DMS114 treated with DMSO at 0.1 percent for 48 hours (cell line): Measurements from ENCODE around the gene UBP1.
"Not testable (repeated sequence)": the region's sequence is repeated elsewhere in the genome, so short reads cannot be mapped to it uniquely, and the experiment has no call there.

Experiments used
- DNase-seq: peaks from one replicate; lab custom pipeline; 2025; ENCODE audit not compliant: unreplicated experiment; lab: John Stamatoyannopoulos, UW

Gene UBP1

DNA sequence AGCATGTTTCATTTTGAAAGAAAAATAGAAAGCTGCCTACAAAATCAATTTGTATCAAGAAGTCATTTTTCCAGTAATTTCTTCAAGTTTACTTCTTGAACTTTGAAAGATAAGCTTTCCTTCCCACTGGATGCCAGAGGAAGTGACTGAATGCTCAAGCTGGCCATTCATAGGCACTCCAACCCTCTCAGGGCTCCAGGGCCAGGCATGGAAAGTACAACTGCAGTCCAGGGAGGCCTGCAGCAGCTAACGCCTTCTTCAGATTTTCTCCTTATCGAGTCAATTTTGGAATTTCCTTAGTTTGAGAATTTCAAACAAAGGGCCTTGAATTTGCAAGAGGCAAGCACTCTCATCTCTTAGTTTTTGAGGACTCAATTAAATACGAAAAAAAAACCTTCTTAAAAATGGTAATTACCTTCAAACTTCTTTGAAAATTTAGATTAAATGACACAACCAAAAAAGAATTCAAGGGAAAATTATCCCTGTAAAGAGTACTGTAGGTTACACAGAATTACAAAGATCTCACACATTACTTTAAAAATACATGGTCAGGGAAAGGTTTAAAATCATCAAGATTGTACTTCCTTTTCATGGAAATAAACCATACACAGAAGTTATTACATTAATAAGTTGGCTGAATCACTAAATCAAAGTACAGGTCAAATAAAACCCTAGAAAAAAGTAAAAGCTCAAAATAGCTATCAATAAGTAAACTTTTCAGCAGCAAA is 2.5 kb downstream of the UBP1 start:
- DNase-seq: no peak

DNA sequence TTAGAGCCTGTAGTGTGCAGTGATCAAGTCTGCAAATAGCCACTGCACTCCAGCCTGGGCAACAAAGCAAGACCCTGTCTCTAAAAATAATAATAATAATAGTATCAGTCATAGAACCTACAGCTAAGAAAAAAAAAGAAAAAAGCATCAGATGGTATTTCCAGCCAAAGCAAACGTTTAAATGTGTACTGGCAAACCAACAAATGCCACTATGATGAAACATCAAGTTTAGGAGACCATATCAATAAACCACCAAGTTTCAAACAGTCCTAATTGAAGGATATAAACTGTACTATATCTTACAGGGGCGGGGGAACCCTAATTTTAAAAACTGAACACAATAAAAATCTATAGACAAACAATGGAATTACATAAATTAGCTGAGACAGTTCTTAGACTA is 6.4 kb downstream of the UBP1 start:
- DNase-seq: no peak

DNA sequence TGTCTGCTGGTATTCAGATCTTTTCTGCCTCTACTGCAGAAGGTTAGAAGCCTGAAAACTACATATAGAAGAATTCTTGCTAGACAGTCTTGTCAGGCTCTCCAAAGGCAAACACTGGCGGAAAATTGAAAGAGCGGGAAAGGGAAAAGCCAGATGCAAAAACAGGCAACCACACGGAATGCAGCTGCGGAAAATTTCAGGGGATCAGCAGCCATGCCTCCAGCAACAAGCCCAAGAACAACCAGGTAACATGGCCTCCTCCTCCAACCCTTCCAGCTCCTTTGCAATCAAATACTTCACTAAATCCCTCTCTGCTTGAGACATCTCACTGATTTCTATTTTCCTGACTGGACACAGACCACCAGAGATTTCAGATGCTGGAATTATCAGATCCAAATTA is 9.6 kb downstream of the UBP1 start:
- DNase-seq: no peak

DNA sequence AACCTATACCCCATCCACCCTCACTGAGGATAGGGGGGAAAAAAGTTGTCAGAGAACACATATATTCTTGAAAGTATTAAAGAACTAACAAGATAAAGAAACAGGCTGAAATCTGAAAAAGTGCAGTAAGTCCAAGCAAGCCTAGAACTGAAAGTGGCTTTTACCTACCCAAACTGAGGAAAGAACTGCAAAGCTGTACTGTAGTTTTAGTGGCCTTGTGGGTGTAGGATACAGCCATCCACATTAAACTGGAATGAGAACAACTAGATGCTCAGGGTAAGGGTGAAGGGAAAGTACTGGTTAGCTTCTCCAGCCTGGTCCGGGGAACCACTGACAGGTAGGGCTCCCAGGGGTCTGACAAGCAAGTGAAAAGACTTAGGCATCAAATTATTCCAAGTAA is 10.1 kb downstream of the UBP1 start:
- DNase-seq: no peak

DNA sequence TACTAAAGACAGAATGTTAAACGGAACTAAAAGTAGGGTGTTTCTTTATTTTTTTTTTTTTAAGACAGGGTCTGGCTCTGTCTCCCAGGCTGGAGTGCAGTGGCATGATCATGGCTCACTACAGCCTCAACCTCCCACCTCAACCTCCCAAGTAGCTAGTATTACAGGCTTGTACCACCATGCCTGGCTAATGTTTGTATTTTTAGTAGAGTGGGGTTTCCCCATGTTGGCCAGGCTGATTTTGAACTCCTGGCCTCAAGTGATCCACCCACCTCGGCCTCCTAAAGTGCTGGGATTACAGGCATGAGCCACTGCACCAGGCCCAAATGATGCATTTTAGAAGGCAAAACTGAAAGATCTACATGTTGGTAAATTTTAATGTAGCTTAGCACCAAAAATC is 10.9 kb downstream of the UBP1 start:
- DNase-seq: not testable (repeated sequence)

DNA sequence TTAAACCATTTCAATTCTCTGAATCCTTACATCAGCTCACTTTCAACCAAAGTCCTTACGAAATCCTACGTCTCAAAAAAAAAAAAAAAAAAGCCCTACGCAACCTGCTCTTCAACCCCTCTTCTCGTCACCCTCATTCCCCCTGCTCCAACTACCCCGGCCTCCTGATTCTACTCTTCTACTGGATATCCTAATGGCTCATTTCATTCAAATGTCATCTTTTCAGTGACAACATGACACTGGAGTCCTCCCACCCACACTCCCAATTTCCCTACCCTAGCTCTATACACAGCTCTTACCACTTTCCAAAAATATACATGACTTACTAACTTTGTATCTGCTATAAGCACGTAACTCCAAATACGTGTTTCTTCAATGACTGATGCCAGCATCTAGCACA is 11.5 kb downstream of the UBP1 start:
- no peak for DNase-seq

DNA sequence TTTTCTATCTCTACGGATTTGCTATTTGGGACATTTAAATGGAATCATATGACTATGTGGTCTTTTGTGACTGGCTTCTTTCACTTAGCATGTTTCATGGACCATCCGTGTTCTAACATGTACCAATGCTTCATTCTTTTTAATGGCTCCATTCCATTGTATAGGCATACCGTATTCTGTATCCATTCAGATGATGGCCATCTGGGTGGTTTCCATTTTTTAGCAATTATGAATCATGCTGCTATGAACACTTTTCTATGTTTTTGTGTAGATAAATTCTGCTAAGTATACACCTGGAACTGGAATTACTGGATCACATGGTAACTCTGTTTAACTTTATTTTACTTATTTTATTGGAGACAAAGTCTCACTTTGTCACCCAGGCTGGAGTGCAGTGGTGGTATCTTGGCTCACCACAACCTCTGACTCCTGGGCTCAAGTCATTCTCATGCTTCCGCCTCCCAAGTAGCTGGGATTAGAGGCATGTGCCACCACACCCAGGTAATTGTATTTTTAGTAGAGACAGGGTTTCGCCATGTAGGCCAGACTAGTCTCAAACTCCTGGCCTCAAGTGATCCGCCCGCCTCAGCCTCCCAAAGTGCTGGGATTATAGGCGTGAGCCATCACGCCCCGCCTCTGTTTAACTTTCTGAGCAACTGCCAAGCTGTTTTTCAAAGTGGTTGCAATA is 13.4 kb downstream of the UBP1 start:
- DNase-seq: no peak

DNA sequence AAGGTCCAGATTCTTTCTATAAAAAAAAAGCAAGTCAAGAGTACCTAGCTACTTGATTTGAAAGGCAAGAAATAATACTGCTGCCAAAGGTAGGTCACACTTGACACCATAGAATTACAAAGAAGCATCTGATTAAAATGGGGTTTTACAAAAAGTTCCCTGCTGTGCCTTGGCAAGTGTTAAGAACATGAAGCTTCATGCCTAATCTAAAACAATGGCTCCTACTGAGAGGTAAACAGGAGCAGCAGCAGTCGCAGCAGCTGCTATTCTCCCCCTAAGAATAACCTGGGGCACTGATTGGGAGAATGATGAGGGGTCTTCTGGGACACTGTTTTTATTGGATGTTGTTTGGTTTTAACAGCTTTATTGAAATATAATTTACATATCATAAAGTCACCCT is 14.1 kb downstream of the UBP1 start:
- DNase-seq: no peak

DNA sequence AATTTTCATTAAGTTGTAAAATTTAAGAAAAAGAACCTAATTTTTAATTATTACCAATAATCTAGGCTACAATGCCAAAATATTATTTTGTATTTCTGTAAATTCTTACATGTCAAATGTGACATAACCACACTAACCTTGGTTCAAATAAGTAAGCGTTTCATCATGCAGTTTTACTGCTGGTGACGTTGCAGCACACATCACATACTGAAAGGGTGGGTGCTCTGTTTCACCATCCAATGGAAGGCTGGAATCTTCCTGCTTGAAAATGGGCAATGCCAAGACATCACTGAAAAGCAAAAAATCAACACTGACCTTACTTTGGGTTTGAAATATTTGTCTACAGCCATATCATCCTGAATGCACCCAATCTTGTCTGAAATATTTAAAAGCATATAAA is 14.8 kb downstream of the UBP1 start:
- no peak for DNase-seq

DNA sequence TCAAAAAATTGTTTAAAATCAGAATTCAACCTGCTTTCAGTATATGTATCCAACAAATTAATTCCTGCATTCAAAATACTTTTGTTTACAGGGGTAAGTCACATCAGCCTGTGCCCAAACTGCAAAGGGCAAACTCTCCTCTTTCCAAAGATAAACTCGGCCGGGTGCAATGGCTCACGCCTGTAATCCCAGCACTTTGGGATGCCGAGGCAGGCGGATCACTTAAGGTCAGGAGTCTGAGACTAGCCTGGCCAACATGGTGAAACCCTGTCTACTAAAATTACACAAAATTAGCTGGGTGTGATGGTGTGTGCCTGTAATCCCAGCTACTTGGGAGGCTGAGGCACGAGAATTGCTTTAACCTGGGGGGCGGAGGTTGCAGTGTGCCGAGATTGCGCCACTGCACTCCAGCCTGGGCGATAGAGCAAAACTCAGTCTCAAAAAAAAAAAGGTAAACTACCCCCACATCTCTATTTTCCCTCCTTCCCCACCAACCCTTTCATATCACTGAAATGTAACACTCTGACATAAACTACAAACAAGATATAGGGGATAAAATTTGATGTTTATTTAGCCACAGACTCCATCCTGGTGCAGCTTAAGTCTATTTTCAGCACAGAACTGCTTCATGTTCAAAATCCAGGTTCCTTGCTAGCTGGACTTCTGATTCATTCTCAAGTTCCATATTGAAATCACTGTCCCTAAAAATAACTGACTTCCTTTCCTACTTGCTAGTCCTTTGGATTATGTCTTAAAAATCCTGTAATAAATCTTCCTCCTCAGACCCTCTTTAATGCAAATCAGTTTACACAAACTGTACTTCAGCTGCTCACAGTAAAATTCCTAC is 15.4 kb downstream of the UBP1 start:
- DNase-seq: no peak

DNA sequence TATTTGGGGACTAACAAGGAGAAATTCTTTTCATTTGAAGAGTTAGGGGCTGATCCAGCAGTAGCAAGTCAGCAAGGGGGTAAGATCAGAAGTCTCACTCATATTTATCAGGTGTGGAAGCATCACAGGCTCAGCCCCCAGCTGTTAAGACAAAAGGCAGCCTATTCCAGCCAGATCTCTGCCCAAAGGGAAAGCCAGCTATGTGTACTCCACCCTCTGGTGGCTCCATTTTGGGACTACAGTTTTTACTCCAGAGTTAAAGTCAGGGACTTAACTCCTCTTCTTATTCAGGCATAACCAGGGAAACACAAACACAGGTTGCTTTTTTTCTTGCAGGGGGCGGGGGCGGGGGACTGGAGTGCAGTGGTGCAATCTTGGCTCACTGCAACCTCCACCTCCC is 19.2 kb downstream of the UBP1 start:
- no peak for DNase-seq

DNA sequence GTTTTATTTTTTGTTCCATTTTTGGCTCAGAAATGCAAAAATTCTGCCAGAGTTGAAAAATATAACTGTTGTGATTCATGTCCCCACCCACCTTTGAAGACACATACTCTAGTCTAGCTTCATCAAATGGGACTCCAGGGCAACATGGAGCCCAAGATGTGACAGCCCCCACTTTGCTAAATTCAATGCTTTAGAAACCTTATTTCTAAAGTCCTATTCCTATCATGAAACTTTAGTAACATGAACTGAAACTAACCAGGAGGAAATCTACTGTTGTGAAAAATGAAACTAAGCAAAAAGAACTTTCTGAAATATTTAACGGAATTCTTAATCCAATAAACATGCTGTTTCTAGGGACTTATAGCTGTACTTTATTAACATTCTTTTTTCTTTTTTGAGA is 20.3 kb downstream of the UBP1 start:
- no peak for DNase-seq

DNA sequence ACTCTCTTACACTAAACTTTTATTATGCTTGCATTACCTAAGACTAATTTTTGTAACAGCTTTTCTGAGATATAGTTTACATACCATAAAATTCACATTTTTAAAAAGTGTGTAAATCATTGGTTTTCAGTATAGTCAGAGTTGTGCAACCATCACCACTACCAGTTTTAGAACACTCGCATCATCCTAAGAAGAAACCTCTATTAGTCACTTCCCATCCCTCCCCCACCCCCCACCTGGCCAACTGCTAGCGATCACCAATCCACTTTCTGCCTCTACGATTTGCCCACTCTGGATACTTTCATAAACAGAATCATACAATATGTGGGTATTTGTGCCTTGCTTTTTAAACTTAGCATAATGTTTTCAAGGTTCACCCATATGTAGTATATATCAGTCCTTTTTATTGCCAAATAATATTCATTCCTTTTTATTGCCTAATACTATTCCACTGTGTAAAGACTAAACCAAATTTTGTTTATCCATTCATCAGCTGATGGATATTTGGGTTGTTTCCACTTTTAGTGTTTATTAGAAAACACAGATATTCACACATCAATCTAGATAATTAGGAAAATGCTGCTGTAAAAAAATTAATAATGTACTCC is 23.0 kb downstream of the UBP1 start:
- DNase-seq: no peak

DNA sequence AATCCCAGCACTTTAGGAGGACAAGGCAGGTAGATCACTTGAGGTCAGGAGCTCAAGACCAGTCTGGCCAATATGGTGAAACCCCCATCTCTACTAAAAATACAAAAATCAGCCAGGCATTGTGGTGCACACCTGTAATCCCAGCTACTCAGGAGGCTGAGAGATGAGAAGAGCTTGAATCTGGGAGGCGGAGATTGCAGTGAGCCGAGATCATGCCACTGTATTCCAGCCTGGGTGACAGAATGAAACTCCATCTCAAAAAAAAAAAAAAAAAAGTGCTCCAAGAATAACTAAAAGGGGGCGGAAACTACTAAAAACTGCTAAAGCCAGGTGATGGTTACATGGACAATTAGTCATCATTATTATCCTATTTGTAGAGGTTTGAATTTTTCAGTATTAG is 29.4 kb downstream of the UBP1 start:
- not testable (repeated sequence) for DNase-seq

DNA sequence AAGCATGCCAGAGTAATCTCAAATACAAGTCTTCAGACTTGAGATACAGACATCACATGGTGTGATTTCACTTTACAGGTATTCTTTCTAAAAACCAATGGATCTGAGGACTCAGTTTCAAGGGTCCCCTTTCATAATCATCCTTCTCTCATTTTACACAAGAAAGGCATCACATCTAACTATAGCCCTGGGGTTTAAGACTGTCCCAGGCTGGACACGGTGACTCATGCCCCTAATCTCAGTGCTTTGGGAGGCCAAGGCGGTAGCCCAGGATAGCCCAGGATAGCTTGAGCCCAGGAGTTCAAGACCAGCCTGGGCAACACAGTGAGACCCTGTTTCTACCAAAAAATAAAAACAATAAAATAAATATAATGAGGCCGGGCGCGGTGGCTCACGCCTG is 36.4 kb downstream of the UBP1 start:
- no peak for DNase-seq

DNA sequence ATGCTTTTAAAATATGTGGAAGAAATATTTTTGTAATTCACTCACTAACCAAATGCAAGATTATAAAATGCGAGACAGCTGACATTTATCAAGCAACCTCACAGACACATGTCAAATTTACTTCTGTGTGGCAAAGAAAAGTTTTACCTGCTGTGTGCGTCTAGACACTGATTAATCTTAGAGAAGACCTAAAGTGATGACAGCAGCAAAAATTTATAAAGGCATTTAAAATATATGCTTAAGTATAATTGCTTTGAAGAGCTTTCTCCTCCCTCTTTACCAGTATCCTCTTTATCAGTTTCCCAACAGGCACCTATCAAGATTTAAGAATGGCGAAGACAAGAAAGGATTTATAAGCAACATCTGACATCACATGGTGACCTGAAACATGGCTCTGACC is 37.3 kb downstream of the UBP1 start:
- no peak for DNase-seq

DNA sequence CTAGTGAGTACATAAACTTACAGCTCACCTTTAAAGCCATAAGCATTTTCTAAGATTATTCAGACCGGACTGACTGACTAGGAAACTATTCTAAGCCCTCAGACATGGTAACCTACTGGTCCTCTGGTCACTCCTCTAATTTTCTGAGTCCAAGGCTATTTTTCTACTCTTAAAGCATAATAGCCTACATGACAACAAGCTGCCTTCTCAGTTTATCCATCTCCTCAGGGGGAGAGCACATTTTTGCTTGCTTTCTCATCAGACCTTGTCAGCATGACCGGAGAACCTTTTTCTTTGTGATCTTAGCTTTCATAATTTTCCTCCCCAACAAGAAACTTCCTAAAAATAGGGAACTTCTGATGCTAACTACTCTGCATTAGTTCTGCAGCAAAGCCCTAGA is 38.4 kb downstream of the UBP1 start:
- no peak for DNase-seq

DNA sequence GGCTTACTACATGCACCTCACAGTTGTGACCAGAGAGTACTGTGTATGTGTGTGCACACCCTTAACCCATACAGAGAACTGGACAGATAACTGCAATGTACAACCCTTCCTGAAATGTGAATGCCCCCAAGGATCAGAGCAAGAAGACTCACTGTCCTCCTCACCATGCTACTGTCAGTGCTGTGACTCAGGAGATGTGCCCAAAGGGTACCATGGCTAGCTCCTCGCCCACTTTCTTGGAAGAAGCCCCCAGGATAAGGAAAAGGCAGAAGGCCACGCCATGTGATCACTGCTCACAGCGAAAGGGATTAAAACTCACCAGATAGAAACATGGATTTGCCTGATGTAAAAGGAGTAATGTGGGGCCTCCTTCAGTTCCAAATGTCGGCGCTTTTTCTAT is 41.8 kb downstream of the UBP1 start:
- no peak for DNase-seq

DNA sequence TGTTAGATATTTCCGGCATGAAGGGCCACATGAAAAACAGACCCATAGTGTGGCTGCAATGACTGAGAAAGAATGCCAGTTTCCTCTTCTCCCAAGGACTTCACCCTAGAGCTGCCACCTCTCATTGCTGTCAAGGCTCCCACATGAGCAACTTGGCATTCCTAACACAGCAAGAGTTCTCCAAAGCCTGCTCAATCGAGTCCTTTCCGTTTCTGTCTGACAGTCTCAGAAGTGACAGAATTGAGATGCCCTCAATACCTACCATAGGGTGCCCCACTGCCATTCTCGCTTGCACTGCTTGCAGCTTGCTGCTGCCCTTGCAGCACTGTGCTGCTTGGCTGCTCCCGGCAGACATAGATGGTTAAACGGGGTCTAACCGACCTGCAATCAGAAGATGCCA is 44.3 kb downstream of the UBP1 start:
- no peak for DNase-seq

DNA sequence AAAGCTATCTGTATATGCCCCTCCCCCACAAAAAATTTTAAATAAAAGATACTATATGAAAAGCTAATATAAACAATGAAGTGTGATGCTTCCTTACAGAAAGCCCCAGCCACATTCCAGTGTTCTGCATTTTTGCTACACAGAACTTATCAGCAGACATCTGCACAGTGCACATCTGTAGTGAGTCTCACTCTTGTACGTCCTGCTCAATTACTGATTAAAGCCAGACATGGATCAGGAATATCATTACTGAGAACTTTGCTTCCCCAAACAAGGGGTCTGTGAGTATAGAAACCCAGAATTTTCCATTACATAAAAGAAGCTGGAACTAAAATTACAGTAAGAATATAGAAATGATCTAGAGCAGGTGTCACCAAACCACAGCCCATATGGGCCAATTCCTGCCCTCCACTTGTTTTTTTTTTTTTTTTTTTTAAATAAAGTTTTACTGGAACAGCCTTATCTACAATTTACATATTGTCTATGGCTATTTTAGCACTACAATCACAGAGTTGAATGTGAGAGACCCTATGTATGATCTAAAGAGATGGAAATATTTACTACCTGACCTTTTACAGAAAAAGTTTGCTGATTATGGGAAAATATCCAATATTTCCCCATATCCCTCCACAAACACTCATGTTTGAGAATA is 45.7 kb downstream of the UBP1 start:
- no peak for DNase-seq

DNA sequence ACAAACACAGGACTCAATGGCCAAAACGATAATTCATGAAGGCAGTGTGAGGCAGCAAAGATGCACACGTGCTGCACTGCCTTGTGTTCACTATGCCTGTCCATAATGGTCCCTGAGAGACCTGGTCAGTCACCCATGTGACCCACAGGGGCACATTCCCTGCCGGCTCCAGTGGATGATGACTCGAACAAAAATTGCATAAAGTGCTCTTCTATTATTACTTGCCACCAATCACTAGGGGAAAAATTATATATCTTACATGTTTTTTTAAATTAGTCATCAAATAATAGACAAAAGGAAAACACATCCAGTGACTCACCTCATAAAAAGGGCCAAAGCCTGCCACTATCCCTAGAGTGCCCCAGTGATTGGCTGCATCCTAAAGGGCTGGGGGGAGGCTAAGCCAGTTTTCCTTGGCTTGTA is 47.5 kb downstream of the UBP1 start:
- DNase-seq: no peak
